Lower lobe of right lung (tissue), 2 donors: ENCODE results near the gene SPEM3. TPM values are rescaled to one million over a fixed set of nuclear protein-coding genes. Genes with fewer than 3 reads are reported as not detected.

Experiments used
- ATAC-seq, 2 donors: fragments of 200-7000 bp; cut with Tn5 transposase; one replicate each; pipeline ENCODE4 v1.9.1; 2020 to 2022; ENCODE audit warnings: mild to moderate bottlenecking in 2 of 2, moderate library complexity in 2 of 2
- DNase-seq: peaks from one replicate; pipeline ENCODE4 v3.0.0-alpha.2; 2020
- H3K27ac ChIP-seq: fragments of 200-600 bp; one replicate; pipeline ENCODE4 v1.8.0; 2022
- H3K27me3 ChIP-seq: fragments of 200-600 bp; one replicate; pipeline ENCODE4 v1.8.0; 2022; ENCODE audit warnings: low read depth
- H3K36me3 ChIP-seq: fragments of 200-600 bp; one replicate; pipeline ENCODE4 v1.8.0; 2022; ENCODE audit warnings: mild to moderate bottlenecking
- H3K4me1 ChIP-seq: fragments of 200-600 bp; one replicate; pipeline ENCODE4 v1.8.0; 2022
- H3K4me3 ChIP-seq: fragments of 200-600 bp; one replicate; pipeline ENCODE4 v1.8.0; 2022; ENCODE audit warnings: mild to moderate bottlenecking
- H3K9me3 ChIP-seq: fragments of 200-600 bp; one replicate; pipeline ENCODE4 v1.8.0; 2022
- intact Hi-C: fragments of 100-400 bp; cut with DNase I; formaldehyde crosslinking; loops from one replicate; pipeline ENCODE4 v1.11.0; 2022
- total RNA-seq: library from RNA; stranded (reverse); fragmentation: NEBNext Ultra II Directional; extraction: Animal tissue kit (Norgen Biotek cat#: 25700); gene quantifications from one replicate; pipeline ENCODE4 v1.2.1, GENCODE V29; 2021
- TF ChIP-seq, protein P1 (sequence below): fragments of 200-600 bp; IDR thresholded peaks from one replicate; pipeline ENCODE4 v1.8.0; 2022; ENCODE audit warnings: antibody characterized with exemption, mild to moderate bottlenecking
- donor health status: DM: no; HTN: yes; CAD: no; lungs with severe emphysema.

SPEM3 gene
- total RNA-seq, 1 donor from 2014 or later = not detected

DNA sequence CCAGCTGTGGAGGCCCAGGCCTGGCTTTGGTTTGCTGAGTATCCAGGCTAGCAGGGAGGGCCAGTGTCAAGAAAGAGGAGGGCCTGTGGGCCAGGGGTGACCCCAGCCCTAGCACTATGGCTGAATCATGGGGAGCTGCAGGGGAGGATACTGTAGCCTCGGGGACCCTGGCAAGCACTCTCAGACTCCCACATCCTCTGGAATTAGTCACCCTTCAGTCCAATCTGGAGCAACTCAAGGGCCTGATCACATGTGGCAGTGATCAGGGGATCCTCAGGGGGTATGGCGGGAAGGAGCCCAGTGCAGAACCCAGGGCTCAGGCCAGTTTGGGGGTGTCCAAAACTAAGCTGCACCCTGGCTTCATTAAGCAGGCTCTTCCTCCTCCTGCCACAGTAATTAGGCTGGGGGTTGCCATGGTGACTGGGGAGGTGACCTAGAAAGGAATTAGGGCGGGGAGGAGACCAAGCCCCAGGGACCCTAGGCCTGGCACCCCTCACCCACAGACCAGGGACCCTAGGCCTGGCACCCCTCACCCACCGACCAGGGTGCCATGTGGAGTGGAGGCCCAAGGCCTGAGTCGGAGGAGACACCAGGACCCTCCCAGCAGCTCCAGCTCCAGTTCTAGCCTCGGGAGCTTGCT lies 15.2 kb upstream of the SPEM3 start:
- intact Hi-C loops = no loop called here
- Histone ChIP-seq H3K4me3 (no peak overlapping the region), H3K36me3 (no peaks in the 10 kb centered on the region), H3K4me1 (no peaks in the 10 kb centered on the region), H3K27ac (no peak overlapping the region), H3K9me3 (no peaks in the 10 kb centered on the region), H3K27me3 (no peaks in the 10 kb centered on the region)
- TF ChIP-seq, protein P1, sequence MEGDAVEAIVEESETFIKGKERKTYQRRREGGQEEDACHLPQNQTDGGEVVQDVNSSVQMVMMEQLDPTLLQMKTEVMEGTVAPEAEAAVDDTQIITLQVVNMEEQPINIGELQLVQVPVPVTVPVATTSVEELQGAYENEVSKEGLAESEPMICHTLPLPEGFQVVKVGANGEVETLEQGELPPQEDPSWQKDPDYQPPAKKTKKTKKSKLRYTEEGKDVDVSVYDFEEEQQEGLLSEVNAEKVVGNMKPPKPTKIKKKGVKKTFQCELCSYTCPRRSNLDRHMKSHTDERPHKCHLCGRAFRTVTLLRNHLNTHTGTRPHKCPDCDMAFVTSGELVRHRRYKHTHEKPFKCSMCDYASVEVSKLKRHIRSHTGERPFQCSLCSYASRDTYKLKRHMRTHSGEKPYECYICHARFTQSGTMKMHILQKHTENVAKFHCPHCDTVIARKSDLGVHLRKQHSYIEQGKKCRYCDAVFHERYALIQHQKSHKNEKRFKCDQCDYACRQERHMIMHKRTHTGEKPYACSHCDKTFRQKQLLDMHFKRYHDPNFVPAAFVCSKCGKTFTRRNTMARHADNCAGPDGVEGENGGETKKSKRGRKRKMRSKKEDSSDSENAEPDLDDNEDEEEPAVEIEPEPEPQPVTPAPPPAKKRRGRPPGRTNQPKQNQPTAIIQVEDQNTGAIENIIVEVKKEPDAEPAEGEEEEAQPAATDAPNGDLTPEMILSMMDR = no peak
- ATAC-seq (no peak), DNase-seq (no peak)

DNA sequence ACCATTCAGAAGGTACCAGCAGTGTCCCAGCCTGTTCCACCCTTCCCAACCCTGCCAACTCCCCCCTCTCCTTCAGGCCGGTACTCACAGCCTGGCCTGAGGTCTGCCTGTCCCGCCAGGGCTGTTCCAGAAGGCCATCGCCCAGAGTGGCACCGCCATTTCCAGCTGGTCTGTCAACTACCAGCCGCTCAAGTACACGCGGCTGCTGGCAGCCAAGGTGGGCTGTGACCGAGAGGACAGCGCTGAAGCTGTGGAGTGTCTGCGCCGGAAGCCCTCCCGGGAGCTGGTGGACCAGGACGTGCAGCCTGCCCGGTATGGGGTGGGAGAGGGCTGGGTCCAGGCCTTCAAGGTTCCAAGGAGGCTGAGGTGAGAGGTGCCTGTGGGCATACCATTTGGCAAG lies 13.8 kb upstream of the SPEM3 start:
- intact Hi-C loops = no loop called here
- no peak overlapping the region for H3K27ac ChIP-seq
- DNase-seq = no peak
- no peak overlapping the region for H3K4me3 ChIP-seq
- H3K27me3 ChIP-seq = no peaks in the 10 kb centered on the region
- no peak for ATAC-seq
- no peaks in the 10 kb centered on the region for H3K9me3 ChIP-seq
- no peaks in the 10 kb centered on the region for H3K36me3 ChIP-seq
- H3K4me1 ChIP-seq = no peaks in the 10 kb centered on the region
- TF ChIP-seq, protein P1 = no peak

DNA sequence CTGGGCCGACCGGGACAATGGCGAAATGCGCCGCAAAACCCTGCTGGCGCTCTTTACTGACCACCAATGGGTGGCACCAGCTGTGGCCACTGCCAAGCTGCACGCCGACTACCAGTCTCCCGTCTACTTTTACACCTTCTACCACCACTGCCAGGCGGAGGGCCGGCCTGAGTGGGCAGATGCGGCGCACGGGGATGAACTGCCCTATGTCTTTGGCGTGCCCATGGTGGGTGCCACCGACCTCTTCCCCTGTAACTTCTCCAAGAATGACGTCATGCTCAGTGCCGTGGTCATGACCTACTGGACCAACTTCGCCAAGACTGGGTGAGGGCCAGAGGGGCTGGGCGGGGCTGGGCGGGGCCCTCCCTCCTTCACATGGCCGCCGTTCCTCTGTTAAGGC lies 12.9 kb upstream of the SPEM3 start:
- H3K4me3 ChIP-seq = no peak overlapping the region
- intact Hi-C loops = no loop called here

DNA sequence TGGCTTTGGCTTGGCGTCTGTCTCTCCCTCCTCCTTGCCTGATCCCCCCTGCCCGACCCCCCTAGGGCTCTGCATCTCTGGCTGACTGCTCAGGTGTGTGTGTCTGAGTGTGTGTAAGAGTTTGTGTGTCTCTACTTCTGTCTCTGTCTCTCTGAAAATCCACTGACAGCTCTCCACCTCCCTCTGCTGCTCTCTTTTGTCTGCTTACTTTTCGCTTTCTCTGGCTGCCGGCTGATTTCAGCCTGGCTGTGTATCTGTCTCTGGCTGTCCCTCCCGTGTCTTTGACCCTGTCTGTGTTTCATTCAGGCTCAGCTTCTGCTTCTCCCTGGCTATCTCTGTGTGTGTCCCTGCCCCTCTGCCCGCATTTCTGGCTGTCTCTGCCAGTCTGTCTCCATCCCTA lies 12.3 kb upstream of the SPEM3 start:
- intact Hi-C loops = no loop called here
- no peak for ATAC-seq

More for the DNA sequence above, 12.9 kb upstream of the SPEM3 start:
- DNase-seq (no peak), ATAC-seq (no peak)
- Histone ChIP-seq H3K36me3 (no peaks in the 10 kb centered on the region), H3K9me3 (no peaks in the 10 kb centered on the region), H3K4me1 (no peaks in the 10 kb centered on the region), H3K27me3 (no peaks in the 10 kb centered on the region), H3K27ac (no peak overlapping the region)
- TF ChIP-seq, protein P1 = no peak

DNA sequence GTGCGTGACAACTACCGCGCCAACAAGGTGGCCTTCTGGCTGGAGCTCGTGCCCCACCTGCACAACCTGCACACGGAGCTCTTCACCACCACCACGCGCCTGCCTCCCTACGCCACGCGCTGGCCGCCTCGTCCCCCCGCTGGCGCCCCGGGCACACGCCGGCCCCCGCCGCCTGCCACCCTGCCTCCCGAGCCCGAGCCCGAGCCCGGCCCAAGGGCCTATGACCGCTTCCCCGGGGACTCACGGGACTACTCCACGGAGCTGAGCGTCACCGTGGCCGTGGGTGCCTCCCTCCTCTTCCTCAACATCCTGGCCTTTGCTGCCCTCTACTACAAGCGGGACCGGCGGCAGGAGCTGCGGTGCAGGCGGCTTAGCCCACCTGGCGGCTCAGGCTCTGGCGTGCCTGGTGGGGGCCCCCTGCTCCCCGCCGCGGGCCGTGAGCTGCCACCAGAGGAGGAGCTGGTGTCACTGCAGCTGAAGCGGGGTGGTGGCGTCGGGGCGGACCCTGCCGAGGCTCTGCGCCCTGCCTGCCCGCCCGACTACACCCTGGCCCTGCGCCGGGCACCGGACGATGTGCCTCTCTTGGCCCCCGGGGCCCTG lies 11.5 kb upstream of the SPEM3 start:
- Histone ChIP-seq H3K27me3 (no peaks in the 10 kb centered on the region), H3K36me3 (no peaks in the 10 kb centered on the region), H3K4me3 (no peak overlapping the region), H3K4me1 (no peaks in the 10 kb centered on the region), H3K9me3 (no peaks in the 10 kb centered on the region), H3K27ac (no peak overlapping the region)
- TF ChIP-seq, protein P1 = no peak
- ATAC-seq (no peak), DNase-seq (no peak)
- intact Hi-C loops = no loop called here

More for the DNA sequence above, 12.3 kb upstream of the SPEM3 start:
- Histone ChIP-seq H3K36me3 (no peaks in the 10 kb centered on the region), H3K27me3 (no peaks in the 10 kb centered on the region), H3K27ac (no peak overlapping the region), H3K4me3 (no peak overlapping the region), H3K9me3 (no peaks in the 10 kb centered on the region), H3K4me1 (no peaks in the 10 kb centered on the region)
- TF ChIP-seq, protein P1 = no peak
- DNase-seq = no peak
